ENCODE results near the gene CYGB.
"Not testable (repeated sequence)": the region's sequence is repeated elsewhere in the genome, so short reads cannot be mapped to it uniquely, and the experiment has no call there.

Gene CYGB

GRCh38 chr17:76532072-76532651 is 5.3 kb downstream of the CYGB start:
- Histone ChIP-seq H3K27me3 (ENCODE audit: control insufficient read depth, insufficient read depth, low read length) (peaks cover 20% of the 10 kb centered on the region), H3K27ac (ENCODE audit: low read length) (no peak overlapping the region), H3K4me3 (ENCODE audit: low read length) (no peak overlapping the region), H3K9ac (ENCODE audit: low read length) (no peak overlapping the region), H3K4me1 (ENCODE audit: control insufficient read depth, low read depth, low read length) (peaks cover 6% of the 10 kb centered on the region), H3K36me3 (ENCODE audit: control insufficient read depth, low read depth, low read length) (no peaks in the 10 kb centered on the region), H3K9me3 (ENCODE audit: control insufficient read depth, low read depth, low read length) (no peaks in the 10 kb centered on the region)

DNA sequence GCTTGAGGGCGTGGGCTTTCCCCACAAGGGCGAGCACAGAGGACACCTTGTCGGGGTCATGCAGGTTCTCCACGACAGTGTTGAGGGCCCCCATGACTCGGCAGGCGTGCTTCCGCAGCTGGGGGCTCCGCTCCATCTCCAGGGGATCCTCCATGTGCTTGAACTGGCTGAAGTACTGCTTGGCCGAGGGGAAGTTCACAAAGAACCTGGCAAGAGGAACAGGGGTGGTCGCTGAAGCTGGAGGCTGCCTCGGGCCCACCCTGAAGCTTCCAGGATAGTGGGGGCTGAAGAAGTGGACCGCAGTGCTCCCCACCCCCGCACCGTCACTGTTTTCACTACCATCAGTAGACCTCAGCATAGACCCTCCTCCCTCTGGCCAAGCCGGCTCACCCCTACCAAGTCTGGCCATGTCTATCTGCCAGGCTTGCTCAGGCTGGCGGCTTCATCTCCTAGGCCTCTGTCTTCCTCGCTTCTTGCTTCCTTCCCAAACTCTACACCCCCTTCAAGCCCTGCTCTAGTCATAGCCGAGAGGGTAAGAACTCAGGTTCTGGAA is 5.9 kb downstream of the CYGB start:
- Histone ChIP-seq H3K36me3 (ENCODE audit: control insufficient read depth, low read depth, low read length) (no peaks in the 10 kb centered on the region), H3K4me3 (ENCODE audit: low read length) (no peak overlapping the region), H3K9me3 (ENCODE audit: control insufficient read depth, low read depth, low read length) (no peaks in the 10 kb centered on the region), H3K27me3 (ENCODE audit: control insufficient read depth, insufficient read depth, low read length) (peaks cover 14% of the 10 kb centered on the region), H3K4me1 (ENCODE audit: control insufficient read depth, low read depth, low read length) (peaks cover 6% of the 10 kb centered on the region), H3K9ac (ENCODE audit: low read length) (no peak overlapping the region), H3K27ac (ENCODE audit: low read length) (no peak overlapping the region)

- H3K4me3 ChIP-seq (ENCODE audit: low read length) = no peak overlapping the region
- no peaks in the 10 kb centered on the region for H3K9me3 ChIP-seq (ENCODE audit: control insufficient read depth, low read depth, low read length)
- H3K36me3 ChIP-seq (ENCODE audit: control insufficient read depth, low read depth, low read length) = no peaks in the 10 kb centered on the region
- H3K27ac ChIP-seq (ENCODE audit: low read length) = no peak overlapping the region
- H3K9ac ChIP-seq (ENCODE audit: low read length) = no peak overlapping the region
- H3K27me3 ChIP-seq (ENCODE audit: control insufficient read depth, insufficient read depth, low read length) = peaks cover 7% of the 10 kb centered on the region
- peaks cover 6% of the 10 kb centered on the region for H3K4me1 ChIP-seq (ENCODE audit: control insufficient read depth, low read depth, low read length)
Measured at GRCh38 chr17:76530811-76531485, 6.6 kb downstream of the CYGB start.

DNA sequence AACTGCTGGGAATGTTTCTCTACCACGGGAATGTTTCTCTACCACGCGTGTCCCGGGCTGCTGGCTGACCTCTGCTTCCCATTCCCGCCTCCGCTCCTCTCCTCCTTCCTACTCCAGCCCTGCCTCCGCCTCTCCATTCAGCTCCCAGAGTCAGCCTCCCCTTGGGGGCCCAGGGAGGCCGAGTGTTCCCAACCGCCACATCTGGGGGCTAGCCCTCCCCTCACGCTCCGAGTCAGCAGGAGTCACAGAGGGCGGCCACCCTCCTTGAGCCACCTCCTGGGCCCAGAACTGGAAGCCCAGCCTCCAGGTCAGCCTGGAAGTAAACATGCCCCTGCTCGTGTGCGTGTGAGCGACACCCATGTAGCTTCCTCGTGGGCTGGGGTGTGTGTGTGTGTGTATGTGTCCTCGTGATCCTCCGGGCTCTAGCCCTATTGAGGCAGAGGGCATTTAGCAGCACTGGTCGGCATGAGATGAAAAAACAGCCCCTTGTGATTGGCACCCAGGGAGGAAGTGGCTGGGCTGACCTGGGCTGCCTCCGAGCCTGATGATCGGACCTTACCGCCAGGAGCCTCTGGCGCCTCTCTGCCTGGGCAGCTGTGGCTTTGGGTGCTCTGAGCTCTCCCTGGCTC is 7.3 kb downstream of the CYGB start:
- Histone ChIP-seq H3K9ac (ENCODE audit: low read length) (no peak overlapping the region), H3K27ac (ENCODE audit: low read length) (no peak overlapping the region)

GRCh38 chr17:76529224-76530094 is 8.1 kb downstream of the CYGB start:
- no peaks in the 10 kb centered on the region for H3K36me3 ChIP-seq (ENCODE audit: control insufficient read depth, low read depth, low read length)
- no peaks in the 10 kb centered on the region for H3K27me3 ChIP-seq (ENCODE audit: control insufficient read depth, insufficient read depth, low read length)
- H3K4me1 ChIP-seq (ENCODE audit: control insufficient read depth, low read depth, low read length) = peaks cover 6% of the 10 kb centered on the region
- no peak overlapping the region for H3K27ac ChIP-seq (ENCODE audit: low read length)
- H3K9ac ChIP-seq (ENCODE audit: low read length) = no peak overlapping the region
- H3K4me3 ChIP-seq (ENCODE audit: low read length) = no peak overlapping the region
- no peaks in the 10 kb centered on the region for H3K9me3 ChIP-seq (ENCODE audit: control insufficient read depth, low read depth, low read length)

More for the DNA sequence above, 7.3 kb downstream of the CYGB start:
- Histone ChIP-seq H3K4me3 (ENCODE audit: low read length) (no peak overlapping the region), H3K36me3 (ENCODE audit: control insufficient read depth, low read depth, low read length) (no peaks in the 10 kb centered on the region), H3K27me3 (ENCODE audit: control insufficient read depth, insufficient read depth, low read length) (peaks cover 1% of the 10 kb centered on the region), H3K4me1 (ENCODE audit: control insufficient read depth, low read depth, low read length) (peaks cover 6% of the 10 kb centered on the region), H3K9me3 (ENCODE audit: control insufficient read depth, low read depth, low read length) (no peaks in the 10 kb centered on the region)

DNA sequence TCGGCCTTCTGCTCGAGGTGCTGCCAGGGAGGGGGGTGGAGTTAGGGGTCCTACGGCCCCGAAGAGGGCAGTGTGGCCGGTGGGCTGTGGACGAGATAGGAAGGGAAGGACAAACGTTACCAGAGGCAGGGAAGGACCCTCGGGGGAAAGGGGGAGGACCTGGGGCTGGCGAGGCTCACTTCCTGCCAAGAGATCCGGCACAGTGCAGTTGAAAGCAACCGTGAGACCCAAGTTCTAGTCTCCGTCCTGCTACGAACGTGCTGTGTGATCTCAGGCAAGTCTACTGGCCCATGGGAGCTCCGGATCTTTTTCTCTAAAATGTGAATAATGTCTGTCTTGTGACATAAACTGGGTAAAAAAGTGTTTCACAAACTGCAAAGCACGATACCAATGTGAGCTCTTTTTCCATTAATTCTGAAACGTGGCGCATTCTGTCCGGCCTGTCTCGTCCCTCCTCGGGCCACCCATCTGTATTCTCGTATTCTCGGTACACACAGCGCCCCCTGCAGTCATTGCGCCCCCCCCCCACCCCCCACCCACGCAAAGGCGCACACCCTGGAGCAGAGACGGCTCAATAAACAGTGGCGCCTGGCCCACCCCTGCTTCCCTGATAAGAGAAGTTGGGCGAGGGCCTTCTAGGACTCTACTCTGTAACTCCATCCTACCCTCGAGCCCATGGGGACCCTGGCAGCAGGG is 8.8 kb downstream of the CYGB start:
- Histone ChIP-seq H3K36me3 (ENCODE audit: control insufficient read depth, low read depth, low read length) (no peaks in the 10 kb centered on the region), H3K27ac (ENCODE audit: low read length) (no peak overlapping the region), H3K4me1 (ENCODE audit: control insufficient read depth, low read depth, low read length) (peaks cover 6% of the 10 kb centered on the region), H3K27me3 (ENCODE audit: control insufficient read depth, insufficient read depth, low read length) (peaks cover 2% of the 10 kb centered on the region), H3K9me3 (ENCODE audit: control insufficient read depth, low read depth, low read length) (no peaks in the 10 kb centered on the region), H3K4me3 (ENCODE audit: low read length) (no peak overlapping the region), H3K9ac (ENCODE audit: low read length) (no peak overlapping the region)

DNA sequence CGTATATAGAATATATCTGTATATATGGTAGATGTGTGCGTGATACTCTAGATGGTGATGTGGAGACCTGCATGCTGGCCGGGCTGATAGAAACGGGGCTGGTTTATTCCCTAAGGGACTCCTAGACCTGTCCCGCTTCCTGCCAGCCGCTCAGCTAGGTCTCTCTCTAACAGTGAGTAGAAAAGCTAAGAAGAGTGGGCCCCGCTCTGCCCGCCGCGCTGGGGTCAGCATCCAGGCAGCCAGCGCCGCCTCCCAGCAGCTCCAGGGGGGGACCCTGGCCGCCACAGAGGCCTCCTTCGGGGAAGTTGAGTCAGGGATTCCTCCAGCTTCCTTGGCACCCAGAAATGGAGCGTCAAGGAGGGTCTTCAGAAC is 9.4 kb downstream of the CYGB start:
- Histone ChIP-seq H3K27me3 (ENCODE audit: control insufficient read depth, insufficient read depth, low read length) (peaks cover 7% of the 10 kb centered on the region), H3K4me1 (ENCODE audit: control insufficient read depth, low read depth, low read length) (peaks cover 6% of the 10 kb centered on the region), H3K27ac (ENCODE audit: low read length) (no peak overlapping the region), H3K9ac (ENCODE audit: low read length) (no peak overlapping the region), H3K9me3 (ENCODE audit: control insufficient read depth, low read depth, low read length) (no peaks in the 10 kb centered on the region), H3K36me3 (ENCODE audit: control insufficient read depth, low read depth, low read length) (no peaks in the 10 kb centered on the region), H3K4me3 (ENCODE audit: low read length) (no peak overlapping the region)

- Histone ChIP-seq H3K36me3 (ENCODE audit: control insufficient read depth, low read depth, low read length) (no peaks in the 10 kb centered on the region), H3K4me1 (ENCODE audit: control insufficient read depth, low read depth, low read length) (peaks cover 6% of the 10 kb centered on the region), H3K4me3 (ENCODE audit: low read length) (no peak overlapping the region)
Measured at GRCh38 chr17:76527430-76528111, 9.9 kb downstream of the CYGB start.

DNA sequence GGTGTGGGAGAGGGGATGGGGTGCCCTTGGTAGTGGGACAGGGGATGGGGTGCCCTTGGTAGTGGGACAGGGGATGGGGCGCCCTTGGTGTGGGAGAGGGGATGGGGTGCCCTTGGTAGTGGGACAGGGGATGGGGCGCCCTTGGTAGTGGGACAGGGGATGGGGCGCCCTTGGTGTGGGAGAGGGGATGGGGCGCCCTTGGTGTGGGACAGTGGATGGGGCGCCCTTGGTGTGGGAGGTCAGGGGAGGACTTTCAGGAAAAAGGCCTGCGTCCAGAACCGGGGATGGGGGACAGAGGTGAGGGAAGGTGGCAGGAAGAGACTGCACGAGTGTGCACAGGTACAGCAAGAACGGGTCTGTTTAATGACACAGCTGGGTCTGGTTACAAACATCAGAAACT is 10.5 kb downstream of the CYGB start:
- not testable (repeated sequence) for H3K36me3 ChIP-seq (ENCODE audit: control insufficient read depth, low read depth, low read length); H3K4me3 ChIP-seq (ENCODE audit: low read length); H3K27ac ChIP-seq (ENCODE audit: low read length); H3K9ac ChIP-seq (ENCODE audit: low read length); H3K4me1 ChIP-seq (ENCODE audit: control insufficient read depth, low read depth, low read length); H3K9me3 ChIP-seq (ENCODE audit: control insufficient read depth, low read depth, low read length); H3K27me3 ChIP-seq (ENCODE audit: control insufficient read depth, insufficient read depth, low read length)

More at GRCh38 chr17:76527430-76528111, 9.9 kb downstream of the CYGB start:
- no peak overlapping the region for H3K9ac ChIP-seq (ENCODE audit: low read length)
- H3K27me3 ChIP-seq (ENCODE audit: control insufficient read depth, insufficient read depth, low read length) = peaks cover 8% of the 10 kb centered on the region
- H3K9me3 ChIP-seq (ENCODE audit: control insufficient read depth, low read depth, low read length) = no peaks in the 10 kb centered on the region
- no peak overlapping the region for H3K27ac ChIP-seq (ENCODE audit: low read length)

- H3K4me1 ChIP-seq (ENCODE audit: control insufficient read depth, low read depth, low read length) = not testable (repeated sequence)
Measured at GRCh38 chr17:76525513-76525833, 12.0 kb downstream of the CYGB start.

More at GRCh38 chr17:76525513-76525833, 12.0 kb downstream of the CYGB start:
- H3K27me3 ChIP-seq (ENCODE audit: control insufficient read depth, insufficient read depth, low read length); H3K9me3 ChIP-seq (ENCODE audit: control insufficient read depth, low read depth, low read length); H3K36me3 ChIP-seq (ENCODE audit: control insufficient read depth, low read depth, low read length); H3K9ac ChIP-seq (ENCODE audit: low read length); H3K4me3 ChIP-seq (ENCODE audit: low read length); H3K27ac ChIP-seq (ENCODE audit: low read length): not testable (repeated sequence)

Data from iPS-18a (cell line).